ENCODE data around the gene CYP2E1. TPM values are rescaled to one million over a fixed set of nuclear protein-coding genes. Genes with fewer than 3 reads are reported as not detected.

CYP2E1 gene
- total and polyA plus RNA-seq, 3 experiments from 2014 or later = 0.28 to 0.68 (median 0.40) TPM

- no peak overlapping the region for H3K27ac Mint-ChIP-seq
- no peaks in the 10 kb centered on the region for H3K4me1 ChIP-seq (ENCODE audit: insufficient read depth, low read length)
- CTCF ChIA-PET = no interaction called here
- H3K27me3 Mint-ChIP-seq = peaks cover 24 to 46% of the 10 kb centered on the region in 2 donors
- peaks cover 0 to 2% (median 0%) of the 10 kb centered on the region in 5 donors for H3K9me3 Mint-ChIP-seq
- H3K36me3 ChIP-seq (ENCODE audit: insufficient read depth, low read length) = no peaks in the 10 kb centered on the region
- no peak overlapping the region for H3K27ac ChIP-seq (ENCODE audit: low read depth, low read length)
- DNase-seq = no peak
- H3K4me1 Mint-ChIP-seq = no peaks in the 10 kb centered on the region
- H3K4me3 ChIP-seq (ENCODE audit: low read length) = no peak overlapping the region
- POLR2A ChIA-PET = no interaction called here
- no peaks in the 10 kb centered on the region for H3K36me3 Mint-ChIP-seq
- no peaks in the 10 kb centered on the region for H3K27me3 ChIP-seq (ENCODE audit: insufficient read depth, low read length, poor library complexity, severe bottlenecking)
- H3K9me3 ChIP-seq (ENCODE audit: low read length) = no peaks in the 10 kb centered on the region
- no peak overlapping the region for H3K4me3 Mint-ChIP-seq
Observed at GRCh38 chr10:133554600-133554999, 27.4 kb downstream of the CYP2E1 start.

GRCh38 chr10:133555521-133555920, 28.4 kb downstream of the CYP2E1 start:
- no peaks in the 10 kb centered on the region for H3K4me1 Mint-ChIP-seq
- H3K4me3 Mint-ChIP-seq = no peak overlapping the region
- ChIA-PET CTCF (no interaction called here), POLR2A (no interaction called here)
- Histone ChIP-seq H3K4me3 (ENCODE audit: low read length) (no peak overlapping the region), H3K27ac (ENCODE audit: low read depth, low read length) (no peak overlapping the region), H3K36me3 (ENCODE audit: insufficient read depth, low read length) (no peaks in the 10 kb centered on the region), H3K9me3 (ENCODE audit: low read length) (no peaks in the 10 kb centered on the region), H3K4me1 (ENCODE audit: insufficient read depth, low read length) (no peaks in the 10 kb centered on the region), H3K27me3 (ENCODE audit: insufficient read depth, low read length, poor library complexity, severe bottlenecking) (no peaks in the 10 kb centered on the region)
- no peak for DNase-seq
- no peaks in the 10 kb centered on the region for H3K9me3 Mint-ChIP-seq
- H3K36me3 Mint-ChIP-seq = no peaks in the 10 kb centered on the region
- peaks cover 21 to 41% of the 10 kb centered on the region in 2 donors for H3K27me3 Mint-ChIP-seq
- peak overlapping the region in 1 of 8 donors; percentile 88 for H3K27ac Mint-ChIP-seq

GRCh38 chr10:133557381-133557780, 30.2 kb downstream of the CYP2E1 start:
- peaks cover 20 to 37% of the 10 kb centered on the region in 2 donors for H3K27me3 Mint-ChIP-seq
- no peaks in the 10 kb centered on the region for H3K36me3 Mint-ChIP-seq
- no peaks in the 10 kb centered on the region for H3K4me1 Mint-ChIP-seq
- Histone ChIP-seq H3K4me3 (ENCODE audit: low read length) (no peak overlapping the region), H3K27ac (ENCODE audit: low read depth, low read length) (no peak overlapping the region), H3K36me3 (ENCODE audit: insufficient read depth, low read length) (no peaks in the 10 kb centered on the region), H3K4me1 (ENCODE audit: insufficient read depth, low read length) (no peaks in the 10 kb centered on the region), H3K27me3 (ENCODE audit: insufficient read depth, low read length, poor library complexity, severe bottlenecking) (no peaks in the 10 kb centered on the region), H3K9me3 (ENCODE audit: low read length) (no peaks in the 10 kb centered on the region)
- no peak overlapping the region for H3K27ac Mint-ChIP-seq
- ChIA-PET CTCF (no interaction called here), POLR2A (no interaction called here)
- H3K4me3 Mint-ChIP-seq = no peak overlapping the region
- no peak for DNase-seq
- H3K9me3 Mint-ChIP-seq = no peaks in the 10 kb centered on the region

DNA sequence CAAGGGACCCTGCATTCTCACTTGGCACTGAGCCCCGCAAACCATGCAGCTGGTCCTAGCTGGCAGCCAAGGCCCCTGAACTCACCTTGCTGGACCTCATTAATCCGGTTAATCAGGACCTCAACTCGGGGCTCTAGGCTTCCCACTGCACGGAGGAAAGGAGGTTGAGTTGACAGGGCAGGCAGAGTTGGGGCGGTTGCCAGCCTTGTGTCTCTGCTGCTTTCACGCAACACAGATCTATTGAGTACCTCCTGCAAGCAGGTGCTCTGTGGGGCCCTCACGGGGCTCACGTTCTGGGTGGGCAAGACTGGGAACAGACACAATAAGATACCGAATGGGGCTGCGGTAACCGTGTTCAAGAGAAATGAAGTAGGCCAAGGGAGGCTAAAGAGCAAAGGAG, 32.1 kb downstream of the CYP2E1 start:
- Histone ChIP-seq H3K9me3 (ENCODE audit: low read length) (no peaks in the 10 kb centered on the region), H3K4me3 (ENCODE audit: low read length) (no peak overlapping the region), H3K4me1 (ENCODE audit: insufficient read depth, low read length) (no peaks in the 10 kb centered on the region), H3K27me3 (ENCODE audit: insufficient read depth, low read length, poor library complexity, severe bottlenecking) (no peaks in the 10 kb centered on the region), H3K27ac (ENCODE audit: low read depth, low read length) (no peak overlapping the region), H3K36me3 (ENCODE audit: insufficient read depth, low read length) (no peaks in the 10 kb centered on the region)
- H3K9me3 Mint-ChIP-seq = no peaks in the 10 kb centered on the region
- peaks cover 19 to 42% of the 10 kb centered on the region in 2 donors for H3K27me3 Mint-ChIP-seq
- CTCF ChIA-PET = no interaction called here
- no peaks in the 10 kb centered on the region for H3K36me3 Mint-ChIP-seq
- POLR2A ChIA-PET = no interaction called here
- H3K27ac Mint-ChIP-seq = peak overlapping the region in 1 of 8 donors; percentile 60
- H3K4me1 Mint-ChIP-seq = no peaks in the 10 kb centered on the region
- H3K4me3 Mint-ChIP-seq = no peak overlapping the region
- no peak for DNase-seq

GRCh38 chr10:133564816-133565215, 37.7 kb downstream of the CYP2E1 start:
- Histone ChIP-seq H3K4me1 (ENCODE audit: insufficient read depth, low read length) (no peaks in the 10 kb centered on the region), H3K36me3 (ENCODE audit: insufficient read depth, low read length) (no peaks in the 10 kb centered on the region), H3K27me3 (ENCODE audit: insufficient read depth, low read length, poor library complexity, severe bottlenecking) (peaks cover 7% of the 10 kb centered on the region), H3K27ac (ENCODE audit: low read depth, low read length) (no peak overlapping the region), H3K4me3 (ENCODE audit: low read length) (no peak overlapping the region), H3K9me3 (ENCODE audit: low read length) (no peaks in the 10 kb centered on the region)
- Mint-ChIP-seq H3K4me1 (no peaks in the 10 kb centered on the region), H3K36me3 (no peaks in the 10 kb centered on the region), H3K27me3 (peaks cover 9 to 19% of the 10 kb centered on the region in 2 donors), H3K27ac (no peak overlapping the region), H3K4me3 (no peak overlapping the region), H3K9me3 (peaks cover 0 to 2% (median 0%) of the 10 kb centered on the region in 5 donors)
- no peak for DNase-seq
- ChIA-PET CTCF (no interaction called here), POLR2A (no interaction called here)

- Histone ChIP-seq H3K27me3 (ENCODE audit: insufficient read depth, low read length, poor library complexity, severe bottlenecking) (peaks cover 7% of the 10 kb centered on the region), H3K4me1 (ENCODE audit: insufficient read depth, low read length) (no peaks in the 10 kb centered on the region), H3K4me3 (ENCODE audit: low read length) (no peak within 1 kb of the TSS), H3K27ac (ENCODE audit: low read depth, low read length) (no peak within 1 kb of the TSS), H3K36me3 (ENCODE audit: insufficient read depth, low read length) (no peaks in the 10 kb centered on the region), H3K9me3 (ENCODE audit: low read length) (no peaks in the 10 kb centered on the region)
- POLR2A ChIA-PET = no interaction called here
- CTCF ChIA-PET = no interaction called here
- Mint-ChIP-seq H3K4me3 (peak within 1 kb of the TSS in 3 of 7 donors; percentile 17 to 65 (median 29)), H3K4me1 (no peaks in the 10 kb centered on the region), H3K27me3 (peaks cover 9 to 19% of the 10 kb centered on the region in 2 donors), H3K27ac (peak within 1 kb of the TSS in 3 of 8 donors; percentile 6 to 53 (median 34)), H3K36me3 (no peaks in the 10 kb centered on the region), H3K9me3 (peaks cover 0 to 2% (median 0%) of the 10 kb centered on the region in 5 donors)
- DNase-seq = peak in 2 of 5 donors; percentile 40 to 66
Observed at GRCh38 chr10:133565441-133566294, 38.5 kb downstream of the CYP2E1 start, which contains the start of gene SYCE1. Gene SYCE1 (minus strand): TSS chr10:133565583. CDS start chr10:133565529, 54 bp downstream.

DNA sequence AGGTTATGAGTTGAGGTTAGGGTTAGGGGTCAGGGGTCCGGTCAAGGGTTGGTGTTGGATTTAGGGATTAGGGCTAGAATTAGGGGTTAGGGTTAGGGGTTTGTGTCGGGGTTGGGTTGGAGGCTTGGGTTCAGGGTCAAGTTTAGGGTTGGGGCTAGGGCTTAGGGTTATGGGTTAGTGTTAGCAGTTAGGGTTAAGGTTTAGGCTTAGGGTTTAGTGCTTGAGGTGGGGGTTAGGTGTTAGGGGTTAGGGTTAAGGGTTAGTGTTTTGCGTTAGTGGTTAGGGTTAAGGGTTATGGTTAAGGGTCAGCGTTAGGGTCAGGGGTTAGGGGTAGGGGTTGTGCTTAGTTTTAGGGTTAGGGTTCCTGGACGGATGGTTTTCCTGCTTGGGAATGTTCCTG, 40.0 kb downstream of the CYP2E1 start:
- CTCF ChIA-PET = no interaction called here
- Histone ChIP-seq H3K4me1 (ENCODE audit: insufficient read depth, low read length) (no peaks in the 10 kb centered on the region), H3K36me3 (ENCODE audit: insufficient read depth, low read length) (no peaks in the 10 kb centered on the region), H3K4me3 (ENCODE audit: low read length) (no peak overlapping the region), H3K9me3 (ENCODE audit: low read length) (no peaks in the 10 kb centered on the region), H3K27ac (ENCODE audit: low read depth, low read length) (no peak overlapping the region), H3K27me3 (ENCODE audit: insufficient read depth, low read length, poor library complexity, severe bottlenecking) (peaks cover 7% of the 10 kb centered on the region)
- no peak overlapping the region for H3K4me3 Mint-ChIP-seq
- peaks cover 0 to 2% (median 0%) of the 10 kb centered on the region in 5 donors for H3K9me3 Mint-ChIP-seq
- H3K4me1 Mint-ChIP-seq = no peaks in the 10 kb centered on the region
- no peak overlapping the region for H3K27ac Mint-ChIP-seq
- DNase-seq = no peak
- POLR2A ChIA-PET = no interaction called here
- H3K27me3 Mint-ChIP-seq = peaks cover 11 to 16% of the 10 kb centered on the region in 2 donors
- H3K36me3 Mint-ChIP-seq = no peaks in the 10 kb centered on the region

DNA sequence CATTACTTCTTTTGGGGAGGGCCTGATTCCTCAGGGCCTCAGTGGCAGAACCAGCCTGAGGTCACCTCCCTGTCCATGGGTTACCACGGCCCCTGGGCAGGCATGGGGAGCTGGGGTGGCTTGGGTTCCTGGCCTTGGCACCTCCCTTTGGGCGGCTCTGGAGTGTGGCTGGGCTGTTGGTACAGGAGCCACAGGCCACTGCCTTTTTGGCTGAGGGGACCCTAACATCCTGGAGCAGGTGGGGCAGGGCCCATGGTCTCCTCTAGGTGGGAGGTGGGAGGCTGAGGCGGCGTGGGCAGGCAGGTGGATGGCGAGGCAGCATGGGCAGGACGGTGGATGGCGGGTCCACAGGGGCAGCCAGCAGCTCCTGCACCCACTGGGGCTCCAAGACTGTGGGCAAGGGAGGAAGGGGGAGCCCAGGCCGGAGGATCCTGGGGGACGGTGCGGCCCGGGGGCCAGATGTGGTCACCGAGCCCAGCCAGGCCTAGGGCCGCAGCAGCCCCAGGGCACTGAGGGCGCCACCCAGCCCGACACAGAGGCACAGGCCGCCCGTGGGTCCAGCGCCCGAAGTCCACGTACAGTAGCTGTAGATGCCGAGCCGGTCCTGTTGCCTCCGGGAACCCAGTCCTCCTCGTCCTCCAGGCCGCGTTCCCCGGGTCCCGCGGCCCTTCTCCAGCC, 40.6 kb downstream of the CYP2E1 start:
- no peaks in the 10 kb centered on the region for H3K4me1 Mint-ChIP-seq
- H3K4me3 Mint-ChIP-seq = no peak overlapping the region
- H3K36me3 Mint-ChIP-seq = peaks cover 0 to under 1% (median 0%) of the 10 kb centered on the region in 3 donors
- peaks cover 7% of the 10 kb centered on the region for H3K27me3 ChIP-seq (ENCODE audit: insufficient read depth, low read length, poor library complexity, severe bottlenecking)
- H3K9me3 ChIP-seq (ENCODE audit: low read length) = no peaks in the 10 kb centered on the region
- CTCF ChIA-PET = no interaction called here
- no peak overlapping the region for H3K4me3 ChIP-seq (ENCODE audit: low read length)
- H3K27ac ChIP-seq (ENCODE audit: low read depth, low read length) = no peak overlapping the region
- H3K4me1 ChIP-seq (ENCODE audit: insufficient read depth, low read length) = no peaks in the 10 kb centered on the region
- no peak for DNase-seq
- H3K9me3 Mint-ChIP-seq = peaks cover 0 to 4% (median under 1%) of the 10 kb centered on the region in 5 donors
- H3K27me3 Mint-ChIP-seq = peaks cover 11 to 15% of the 10 kb centered on the region in 2 donors
- no peaks in the 10 kb centered on the region for H3K36me3 ChIP-seq (ENCODE audit: insufficient read depth, low read length)
- H3K27ac Mint-ChIP-seq = no peak overlapping the region
- POLR2A ChIA-PET = no interaction called here

All from CD8-positive, alpha-beta memory T cell (primary cell).